GM21619 (cell line): ENCODE results near the gene GSG1.

Experiments used
- ATAC-seq: cut with Tn5 transposase; IDR thresholded peaks from one replicate; pipeline ENCODE4 v1.9.1; 2021; ENCODE audit not compliant: unreplicated experiment

Gene GSG1

DNA sequence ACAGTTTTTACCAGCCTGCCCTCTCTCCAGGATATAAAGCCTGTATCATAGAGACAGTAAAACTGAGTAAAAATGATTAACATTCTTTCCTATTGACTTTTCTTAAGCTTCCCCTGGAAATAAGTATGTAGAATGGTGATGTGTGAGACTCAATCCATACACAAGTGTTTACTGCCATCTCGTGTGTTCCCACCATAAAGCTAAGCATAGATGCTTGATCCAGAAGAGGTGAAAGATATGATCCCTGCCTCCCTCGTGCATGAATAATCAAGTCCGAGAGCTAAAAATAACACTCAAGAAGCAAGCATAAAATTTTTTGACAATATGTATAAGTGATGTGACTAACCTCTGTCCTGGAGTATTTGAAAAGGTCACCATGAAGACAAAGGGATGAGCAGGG, 16.9 kb upstream of the GSG1 start:
- ATAC-seq = no peak

DNA sequence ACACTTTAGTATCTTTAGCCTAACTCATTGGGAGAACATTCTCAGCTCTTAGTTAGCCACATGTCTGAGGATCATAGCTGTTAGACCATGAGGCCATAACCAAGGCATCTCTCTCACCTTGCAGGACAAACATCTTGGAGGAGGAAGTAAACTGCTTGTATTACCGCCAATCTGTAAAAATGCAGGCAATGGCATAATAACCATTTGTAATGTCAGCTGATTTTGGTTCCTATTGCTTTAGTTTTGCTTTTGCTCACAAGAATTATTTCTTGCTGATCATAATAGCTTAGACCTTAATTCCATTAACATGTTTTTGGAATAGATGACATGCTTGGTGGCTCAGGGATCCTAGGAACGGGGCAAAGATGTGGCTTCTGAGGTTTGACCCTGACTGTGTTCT, 16.4 kb upstream of the GSG1 start:
- ATAC-seq = no peak

DNA sequence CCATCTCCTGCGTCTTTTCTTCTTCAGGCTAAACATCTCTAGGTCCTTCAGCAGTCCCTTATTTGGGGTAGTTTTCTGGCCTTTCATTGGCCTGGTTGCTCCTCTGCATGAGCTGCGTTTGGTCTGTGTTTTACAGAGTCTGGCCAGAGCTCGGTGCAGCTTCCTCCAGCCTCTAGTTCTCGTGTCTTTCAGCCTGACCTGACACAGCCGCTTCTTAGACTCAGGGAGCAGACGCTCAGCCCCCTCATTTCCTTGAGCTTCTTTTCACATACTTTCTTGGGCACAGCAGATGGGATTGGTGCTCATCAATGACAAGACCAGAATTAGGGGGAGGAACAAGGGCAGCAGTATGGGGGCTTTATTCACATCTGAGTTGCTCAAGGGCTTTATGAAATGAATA, 13.6 kb upstream of the GSG1 start:
- no peak for ATAC-seq

DNA sequence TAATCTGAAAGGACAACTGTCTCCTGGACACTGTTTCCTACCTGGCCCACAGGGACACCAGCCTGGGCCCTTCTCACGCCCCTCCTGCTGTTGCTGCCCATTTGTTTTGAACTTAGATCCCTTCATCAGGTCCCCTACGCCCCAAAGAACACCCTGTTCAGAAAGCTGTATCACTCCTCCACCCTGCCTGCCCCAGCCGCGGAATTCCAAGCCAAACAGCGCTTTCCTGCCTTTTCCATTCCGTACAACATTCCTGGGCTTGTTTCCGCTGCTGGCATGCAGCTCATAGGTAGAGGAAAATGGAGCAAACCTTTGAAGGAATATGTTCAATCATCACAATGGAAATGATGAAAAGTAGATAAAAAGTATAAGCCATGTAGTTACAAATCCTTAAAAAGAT, 12.8 kb upstream of the GSG1 start:
- no peak for ATAC-seq

DNA sequence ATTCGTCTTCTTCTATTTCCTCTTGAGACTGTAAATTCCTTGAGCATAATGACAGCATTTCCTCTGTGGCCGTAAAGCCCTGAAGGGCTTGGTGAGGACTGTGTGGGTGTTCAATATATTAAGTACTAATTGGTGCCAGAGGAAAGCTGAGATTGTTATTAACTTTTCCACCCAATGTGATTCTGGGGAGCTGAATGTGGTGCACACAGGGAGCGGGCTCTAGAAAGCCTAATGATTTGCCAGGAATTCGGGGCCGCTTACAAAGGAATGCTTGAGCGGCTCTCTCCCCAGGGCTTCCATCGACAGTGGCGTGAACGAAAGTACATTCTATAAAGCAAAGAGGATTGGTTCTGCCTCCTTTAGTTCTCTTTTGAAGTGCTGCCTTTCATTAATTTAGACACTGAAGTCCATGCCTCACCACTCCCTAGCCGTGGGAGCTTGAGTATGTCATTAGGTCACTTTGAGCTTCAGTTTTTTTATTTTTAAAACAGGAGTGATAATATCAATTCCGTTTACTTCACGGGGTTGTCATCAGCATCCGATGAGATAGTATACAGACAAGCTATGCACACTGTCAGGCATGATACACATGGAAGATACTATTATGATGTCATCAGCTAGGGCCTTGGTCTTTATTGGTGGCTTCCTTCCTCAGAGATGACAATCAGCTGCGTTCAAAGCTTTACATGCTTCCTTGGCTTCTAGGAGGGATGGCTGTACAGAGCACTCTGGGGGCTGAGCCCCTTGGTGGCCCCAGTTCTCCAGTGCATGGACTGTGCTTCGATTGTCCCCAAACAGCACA, 11.0 kb upstream of the GSG1 start:
- ATAC-seq = no peak

DNA sequence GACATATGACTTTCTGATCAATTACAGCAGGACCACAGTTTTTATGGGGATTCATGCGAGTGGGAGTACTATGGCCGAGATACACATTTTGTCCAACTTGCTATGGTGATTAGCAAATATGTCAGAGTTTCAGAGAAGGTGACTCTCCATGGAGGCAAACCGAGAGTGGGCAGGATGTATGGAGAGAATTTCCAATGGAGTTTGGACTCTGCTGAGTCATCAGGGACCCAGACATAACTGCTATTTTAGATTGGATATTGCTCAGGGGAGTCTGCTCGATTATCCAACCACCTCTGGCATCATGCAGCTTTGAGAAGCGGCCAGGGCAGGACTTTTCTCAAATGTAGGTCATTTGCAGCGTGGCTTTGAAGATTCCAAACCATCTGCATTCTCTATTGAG, 9.5 kb upstream of the GSG1 start:
- no peak for ATAC-seq

DNA sequence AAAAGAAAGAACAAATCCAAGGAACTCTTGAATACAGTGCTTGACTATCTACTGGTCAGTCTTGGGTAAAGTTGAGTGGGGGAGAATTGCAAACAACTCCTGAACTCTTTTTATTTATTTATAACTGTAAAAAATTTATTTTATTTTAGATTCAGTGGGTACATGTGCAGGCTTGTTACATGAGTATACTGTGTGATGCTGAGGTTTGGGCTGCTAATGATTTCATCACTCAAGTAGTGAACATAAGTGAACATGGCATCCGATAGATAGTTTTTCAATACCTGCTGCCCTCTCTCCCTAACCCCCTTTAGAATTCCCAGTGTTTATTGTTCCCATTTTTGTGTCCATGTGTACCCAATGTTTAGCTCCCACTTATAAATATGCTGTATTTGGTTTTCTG, 3.2 kb upstream of the GSG1 start:
- ATAC-seq = no peak

DNA sequence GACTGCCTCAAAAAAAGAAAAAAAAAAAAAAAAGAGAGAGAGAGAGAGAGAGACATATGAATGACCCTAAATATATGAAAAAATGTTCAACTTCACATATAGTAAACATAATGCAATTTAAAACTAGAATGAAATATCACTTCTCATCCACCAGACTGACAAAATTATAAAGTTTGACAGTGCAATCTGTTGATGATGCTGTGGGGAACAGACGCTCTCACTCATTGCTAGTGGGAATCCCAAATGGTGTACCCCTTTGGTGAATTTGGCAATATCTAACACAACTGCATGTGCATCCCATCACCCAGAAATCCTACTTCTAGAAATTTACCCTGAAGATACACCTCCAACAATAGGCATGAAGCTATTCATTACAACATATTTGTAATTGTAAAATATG, 2.3 kb upstream of the GSG1 start:
- no peak for ATAC-seq

DNA sequence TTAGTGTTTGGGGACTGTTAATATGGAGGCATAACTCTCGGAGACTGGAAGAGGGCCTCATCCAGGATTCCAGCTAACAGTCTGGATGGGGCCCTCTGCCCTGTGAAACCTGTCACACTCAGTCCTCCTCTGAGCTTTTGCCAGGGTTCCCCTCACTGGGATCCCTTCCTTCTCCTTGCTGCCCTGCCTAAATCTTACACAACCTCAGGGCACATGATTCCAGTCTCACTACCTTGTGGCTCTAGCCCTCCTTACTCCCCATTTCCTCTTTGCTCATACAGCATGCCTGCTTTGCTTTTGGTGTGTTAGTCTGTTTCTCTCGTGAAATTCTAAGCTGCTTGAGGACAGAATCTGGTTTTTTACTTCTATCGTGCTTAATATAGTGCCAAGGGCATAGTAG, 942 bp upstream of the GSG1 start:
- no peak for ATAC-seq

DNA sequence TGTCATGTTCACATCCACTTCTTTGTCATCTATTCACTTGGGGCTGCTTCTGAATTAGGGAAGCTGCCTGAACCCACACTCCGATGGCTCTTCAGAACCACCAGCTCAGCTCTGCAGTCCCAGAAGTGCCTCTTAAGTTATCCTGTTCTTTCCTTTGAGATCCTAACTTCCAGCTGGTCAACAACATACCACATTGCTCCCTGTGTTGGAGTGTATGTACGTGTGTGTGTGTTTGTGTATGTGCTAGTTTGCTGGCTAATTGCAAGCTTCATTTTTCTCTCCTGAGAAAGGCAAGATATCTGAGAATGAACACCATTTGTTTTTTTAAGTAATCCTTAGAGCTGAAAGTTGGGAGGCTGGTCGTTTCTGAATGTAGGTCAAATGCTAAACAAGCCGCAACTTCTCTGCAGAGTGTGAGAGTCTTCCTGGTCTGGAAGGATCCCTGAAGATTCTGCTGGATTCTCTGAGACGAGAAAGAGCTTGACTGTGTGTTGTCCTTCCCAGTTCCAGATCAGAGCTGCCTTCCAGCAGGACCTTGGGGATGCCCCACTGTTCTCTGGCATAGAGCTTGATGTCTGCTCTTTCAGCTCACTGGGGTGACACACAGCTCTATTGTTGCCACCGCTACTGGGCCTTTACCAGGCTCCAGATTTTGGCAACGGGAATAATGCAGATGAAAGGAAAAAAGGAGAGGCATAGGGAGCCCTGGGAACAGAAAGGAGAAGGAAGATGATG, 839 bp downstream of the GSG1 start:
- ATAC-seq = no peak

DNA sequence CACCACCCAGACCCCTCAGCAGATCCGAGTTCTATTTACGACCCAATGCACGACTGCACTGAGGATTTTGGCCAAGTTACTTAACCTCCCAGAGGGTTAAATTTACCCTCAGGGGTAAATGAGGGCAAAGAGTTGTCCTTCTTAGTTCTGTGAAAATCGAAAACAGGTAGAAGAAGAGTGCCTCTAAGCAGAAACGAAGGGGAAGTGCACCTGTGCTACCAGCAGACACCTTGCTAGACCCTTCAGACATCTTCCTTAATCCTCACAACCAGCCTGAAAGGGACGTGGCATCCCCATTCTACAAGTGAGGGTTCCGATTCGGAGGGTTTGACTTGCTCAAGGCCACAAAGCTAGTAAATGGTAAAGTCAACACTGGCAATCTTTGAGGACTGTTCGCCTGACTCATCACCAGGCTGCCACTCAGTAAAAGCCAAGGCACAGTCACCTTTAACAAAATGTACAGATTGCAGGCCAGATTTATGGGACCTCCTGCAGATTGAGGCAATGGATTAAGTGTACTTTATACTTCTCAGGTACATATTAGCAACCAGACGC, 1.6 kb downstream of the GSG1 start:
- no peak for ATAC-seq

DNA sequence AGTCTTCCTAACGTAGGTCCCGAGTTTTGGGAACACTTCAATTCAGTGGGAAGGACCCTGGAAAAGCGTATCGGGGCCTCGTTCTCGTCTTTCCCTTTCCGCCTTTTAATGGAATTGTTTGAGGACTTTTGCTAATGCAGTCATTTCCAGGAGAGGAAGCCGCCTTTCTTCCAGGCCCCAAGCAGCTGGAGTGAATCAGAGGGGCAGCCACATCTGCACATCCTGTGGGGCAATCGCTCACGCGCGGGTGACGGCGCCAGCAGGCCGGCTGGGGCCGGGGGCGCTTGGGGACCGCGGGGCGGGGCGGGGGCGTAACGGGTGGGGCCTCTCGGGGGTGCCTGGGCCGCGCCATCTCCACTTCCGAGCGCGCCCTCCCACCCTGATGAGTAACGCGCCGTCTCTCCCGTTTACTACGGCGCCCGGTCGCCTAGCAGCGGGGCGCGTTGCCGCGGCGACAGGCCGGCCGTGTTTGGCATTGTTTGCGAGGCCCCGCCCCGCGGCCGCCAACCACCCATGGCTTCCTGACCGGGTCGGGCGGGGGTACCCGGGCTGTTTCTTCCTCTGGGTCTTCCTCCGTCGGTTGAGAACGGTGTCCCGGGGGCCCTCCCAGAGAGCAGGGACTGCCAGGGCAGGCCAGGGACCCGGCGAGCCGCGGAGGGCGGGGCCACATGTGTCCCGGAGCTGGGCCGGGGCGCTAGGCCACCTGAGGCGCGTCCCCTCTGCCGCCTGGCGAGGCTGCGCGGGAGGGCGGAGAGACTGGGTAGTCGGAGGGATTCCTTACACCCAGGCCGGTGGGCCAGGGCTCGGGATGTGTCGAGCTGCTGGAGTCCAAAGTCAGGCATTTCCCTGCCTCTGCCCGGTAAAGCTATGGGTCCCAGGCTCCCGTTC, 2.3 kb downstream of the GSG1 start:
- peak; percentile 88 for ATAC-seq

DNA sequence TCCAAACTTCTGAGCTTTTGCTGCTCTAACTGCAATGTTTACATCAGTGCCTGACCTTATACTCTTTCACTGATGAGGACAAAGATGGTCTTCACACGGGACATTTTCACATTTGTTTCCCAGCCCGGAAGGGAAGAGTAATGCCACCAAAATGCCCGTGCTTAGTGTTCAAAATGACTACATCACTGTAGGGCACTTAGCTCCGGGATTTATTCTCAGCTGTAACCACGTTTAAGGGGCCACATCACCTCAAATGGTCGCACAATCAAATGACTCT, 2.9 kb downstream of the GSG1 start:
- ATAC-seq = no peak

DNA sequence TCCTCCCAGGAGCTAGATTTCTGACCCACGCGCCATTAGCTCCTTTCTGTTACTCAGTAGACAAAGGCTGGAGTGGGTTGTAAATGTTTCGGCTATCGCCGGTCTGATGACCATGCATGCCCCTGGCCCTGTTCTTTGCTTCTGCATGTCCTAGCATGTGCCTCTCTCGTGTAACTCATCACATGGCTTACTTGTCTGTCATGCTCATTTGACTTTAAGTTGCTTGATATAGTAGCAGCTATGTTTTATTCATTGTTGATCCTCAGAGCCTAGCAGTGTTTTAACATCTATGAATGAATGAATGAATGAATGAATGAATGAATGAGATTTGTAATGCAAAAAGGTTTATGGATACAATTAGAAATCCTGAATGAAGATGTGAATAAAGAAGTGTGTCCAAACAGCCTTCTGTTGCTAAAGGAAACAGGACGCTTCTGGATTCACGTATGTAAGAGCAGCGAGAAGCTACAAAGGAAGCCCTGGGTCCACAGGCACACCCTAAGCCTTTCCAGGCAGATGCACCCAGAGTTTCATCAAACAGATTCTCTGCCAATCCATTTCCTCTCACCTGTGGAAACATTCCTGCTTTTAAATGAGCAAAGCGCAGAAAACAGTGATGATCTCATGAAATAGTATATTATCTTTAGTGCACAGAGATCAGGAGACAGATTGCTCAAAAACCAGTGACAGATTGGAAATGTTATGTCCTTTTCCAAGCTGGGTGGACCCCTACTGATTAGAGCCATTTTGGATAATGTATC, 3.4 kb downstream of the GSG1 start:
- no peak for ATAC-seq

DNA sequence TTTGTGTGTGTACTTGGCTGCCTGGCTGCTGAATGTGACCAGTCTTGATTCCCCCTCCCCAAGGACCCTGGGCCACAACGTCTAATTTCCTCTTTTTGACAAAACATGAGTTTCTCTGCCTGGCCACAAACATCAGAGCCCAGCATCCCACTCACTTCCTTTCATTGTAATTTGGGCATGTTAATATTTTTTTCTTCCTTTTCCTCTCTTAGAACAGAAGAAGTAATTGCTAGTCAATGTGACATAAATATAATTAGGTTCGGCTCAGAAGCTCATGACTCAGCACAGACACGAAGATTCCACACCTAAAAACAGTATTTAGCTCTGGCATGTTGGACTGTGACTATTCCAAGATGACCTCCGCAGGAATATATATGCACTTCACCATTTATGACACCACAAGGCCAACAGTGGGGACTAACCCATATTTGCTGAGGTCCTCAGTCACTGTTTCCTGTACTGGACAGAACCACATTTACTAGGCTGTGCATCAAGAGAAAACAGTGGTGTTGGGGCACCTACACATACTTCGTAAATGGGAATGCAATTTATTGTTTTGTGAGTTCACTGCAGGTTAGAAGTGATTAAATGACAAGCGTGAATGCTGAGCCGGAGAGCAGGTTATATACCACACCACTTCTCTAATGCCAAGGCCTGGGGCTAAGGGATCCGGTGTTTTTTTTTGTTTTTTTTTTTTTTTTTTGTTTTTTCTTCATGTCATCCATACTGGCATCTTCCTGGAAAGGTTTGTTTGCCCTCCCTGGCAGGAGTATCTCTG, 4.2 kb downstream of the GSG1 start:
- ATAC-seq = no peak

DNA sequence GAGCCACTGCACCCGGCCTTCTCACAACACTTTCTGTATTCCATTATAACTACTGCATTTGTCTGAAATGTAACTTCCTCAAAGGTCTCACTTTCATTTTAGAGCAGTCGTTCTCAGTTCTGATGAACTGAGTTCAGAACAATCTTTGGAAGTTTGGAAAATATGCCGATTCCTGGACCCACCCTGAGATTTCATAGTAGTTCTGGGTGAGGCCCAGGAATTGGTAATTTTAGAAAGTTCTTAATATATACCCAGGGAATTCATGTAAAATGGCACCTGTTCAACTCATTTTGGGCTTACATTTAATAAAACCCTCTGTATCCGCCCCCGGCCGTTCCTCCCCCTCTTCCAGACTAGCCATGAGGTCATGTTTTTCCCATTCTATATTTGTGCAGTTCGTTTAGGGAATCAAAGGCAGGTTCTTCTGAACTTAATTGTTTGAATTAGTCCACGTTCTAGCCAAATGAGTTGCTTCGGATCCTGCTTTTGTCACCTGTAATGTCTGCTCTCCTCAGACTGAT, 5.9 kb downstream of the GSG1 start:
- ATAC-seq = no peak

DNA sequence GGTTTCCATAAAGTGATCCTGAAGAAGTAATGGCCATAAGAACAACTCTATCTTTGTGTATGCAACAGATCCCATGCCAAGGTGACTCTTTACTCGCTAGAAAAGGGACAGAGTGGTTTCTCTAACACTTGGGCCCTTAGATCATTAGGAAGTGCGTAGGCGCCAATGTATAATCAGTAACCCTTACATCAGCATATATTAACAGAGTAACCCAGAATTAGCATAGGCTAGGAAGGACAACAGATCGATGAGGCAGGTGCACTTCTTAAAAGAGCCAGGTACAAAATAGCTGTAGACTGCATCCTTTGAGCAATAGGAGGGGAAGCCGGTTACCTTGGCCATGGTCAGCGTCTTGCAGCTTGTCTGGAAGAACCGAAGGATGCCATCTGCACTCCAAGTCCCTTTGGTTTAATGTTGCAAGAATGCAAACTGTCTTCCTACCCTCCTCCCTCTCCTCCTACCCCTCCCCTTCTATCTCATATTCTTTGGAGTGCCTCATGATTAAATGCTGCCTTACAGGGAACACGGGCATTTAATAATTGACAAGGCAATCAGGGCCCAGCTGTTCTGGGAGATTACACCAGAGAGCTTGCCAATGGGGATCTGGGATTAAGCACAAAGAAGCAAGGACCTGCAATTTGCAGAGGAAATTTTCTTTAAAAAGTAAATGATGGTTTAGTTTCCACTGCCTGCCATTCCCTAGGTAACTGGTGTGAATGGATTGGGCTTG, 8.0 kb downstream of the GSG1 start:
- ATAC-seq = no peak

DNA sequence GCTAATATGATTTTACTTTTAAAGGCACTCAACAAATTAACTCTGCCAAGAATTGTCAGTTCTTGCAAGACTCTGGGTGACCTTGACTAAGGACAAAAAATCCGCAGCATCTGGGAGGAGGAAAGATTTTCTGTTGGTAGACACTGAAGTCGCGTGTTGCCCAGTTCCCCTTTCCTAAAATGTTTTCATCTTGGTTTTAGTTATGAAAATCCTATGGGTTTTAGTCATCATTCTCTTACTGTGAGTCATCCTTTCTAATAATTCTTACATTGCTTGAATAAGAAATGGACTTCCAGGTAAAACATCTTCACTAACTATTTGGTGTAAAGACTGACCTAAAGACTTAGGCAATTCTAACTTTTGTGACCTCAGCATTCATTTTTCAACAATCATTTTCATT, 9.1 kb downstream of the GSG1 start:
- ATAC-seq = peak; percentile 42

DNA sequence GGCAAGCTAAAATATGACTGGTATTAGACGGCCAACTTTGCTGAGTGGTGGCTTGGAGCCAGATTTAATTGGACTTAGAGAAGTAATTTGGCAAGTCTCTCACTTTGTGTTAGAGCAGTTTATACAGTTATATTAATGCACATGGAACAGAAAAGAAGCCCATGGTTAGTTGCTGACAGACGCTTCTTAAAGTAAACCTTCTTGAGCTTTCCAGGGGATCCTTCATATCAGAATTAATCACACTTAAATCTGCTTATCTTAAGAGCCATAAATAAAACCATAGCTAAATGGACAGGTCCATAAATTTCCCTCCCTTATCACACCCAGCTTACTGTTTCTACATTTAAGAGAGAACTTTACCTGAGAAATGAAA, 9.6 kb downstream of the GSG1 start:
- ATAC-seq = no peak
